Hepatocyte (in vitro differentiated cells): ENCODE measurements around the gene DNMT3B. TPM values are rescaled to one million over a fixed set of nuclear protein-coding genes. Genes with fewer than 3 reads are reported as not detected.
A peak's percentile ranks its signal among the peaks of the same experiment; 100 is the strongest.

Experiments used
- DNase-seq: peaks from one replicate; pipeline ENCODE4 v3.0.0-alpha.2; 2016; ENCODE audit warnings: low spot score
- H2AFZ ChIP-seq: fragments of 200-600 bp; sonication (generic); 2 replicates; pipeline ENCODE4 v1.6.0; 2016; ENCODE audit warnings: antibody characterized with exemption, mild to moderate bottlenecking
- H3K27ac ChIP-seq: fragments of 200-600 bp; sonication (generic); 2 replicates; pipeline ENCODE4 v1.5.1; 2016; ENCODE audit warnings: mild to moderate bottlenecking
- H3K27me3 ChIP-seq: fragments of 200-600 bp; sonication (generic); 2 replicates; pipeline ENCODE4 v1.6.1; 2016
- H3K36me3 ChIP-seq: fragments of 200-600 bp; sonication (generic); replicated peaks from 2 replicates; pipeline ENCODE4 v1.5.1; 2016; ENCODE audit warnings: low read depth; ENCODE audit not compliant: insufficient read depth
- H3K4me1 ChIP-seq: fragments of 200-600 bp; sonication (generic); 2 replicates; pipeline ENCODE4 v1.5.1; 2016; ENCODE audit warnings: mild to moderate bottlenecking, moderate library complexity; ENCODE audit not compliant: insufficient read depth
- H3K4me2 ChIP-seq: fragments of 200-600 bp; sonication (generic); 2 replicates; pipeline ENCODE4 v1.6.0; 2016
- H3K4me3 ChIP-seq: fragments of 200-600 bp; sonication (generic); 2 replicates; pipeline ENCODE4 v1.5.1; 2016; ENCODE audit warnings: mild to moderate bottlenecking
- H3K79me2 ChIP-seq: fragments of 200-600 bp; sonication (generic); 2 replicates; pipeline ENCODE4 v1.6.0; 2017; ENCODE audit warnings: mild to moderate bottlenecking
- H3K9me2 ChIP-seq: fragments of 200-600 bp; sonication (generic); replicated peaks from 2 replicates; pipeline ENCODE4 v1.6.0; 2017; ENCODE audit warnings: mild to moderate bottlenecking; ENCODE audit not compliant: insufficient read depth
- H3K9me3 ChIP-seq: fragments of 200-600 bp; sonication (generic); 2 replicates; pipeline ENCODE4 v1.5.1; 2016; ENCODE audit warnings: low read depth, mild to moderate bottlenecking
- H4K20me1 ChIP-seq: fragments of 200-600 bp; sonication (generic); 2 replicates; pipeline ENCODE4 v1.6.0; 2016; ENCODE audit warnings: mild to moderate bottlenecking; ENCODE audit not compliant: insufficient read depth, poor library complexity, severe bottlenecking
- EZH2 ChIP-seq: fragments of 200-600 bp; sonication (generic); IDR thresholded peaks from 2 replicates; pipeline ENCODE4 v1.6.1; 2016; ENCODE audit warnings: antibody characterized with exemption, mild to moderate bottlenecking, borderline replicate concordance
- EZH2phosphoT487 ChIP-seq: fragments of 200-600 bp; sonication (generic); IDR thresholded peaks from one replicate; pipeline ENCODE4 v1.6.1; 2018; ENCODE audit warnings: antibody characterized with exemption, mild to moderate bottlenecking, low read depth, moderate library complexity; ENCODE audit not compliant: unreplicated experiment, severe bottlenecking
- WGBS: methylation state at CpG from one replicate; pipeline ENCODE4 v1.1.6; 2016; ENCODE audit warnings: low lambda C conversion rate; ENCODE audit errors: missing lambda C conversion rate; 5-methylcytosine and 5-hydroxymethylcytosine counted together
- polyA plus RNA-seq: library from polyadenylated mRNA; unstranded; fragments of >200 nt; fragmentation: Nextera tagmentation; extraction: Ambion mirVana; gene quantifications from 2 replicates; pipeline ENCODE4 v1.2.1, GENCODE V29; 2016
- total RNA-seq: library from RNA; depleted of rRNA; stranded (reverse); fragments of >200 nt; gene quantifications from 2 replicates; pipeline ENCODE4 v1.2.3, GENCODE V29; 2014
- TF ChIP-seq, protein P1 (sequence below): fragments of 200-600 bp; sonication (generic); IDR thresholded peaks from 2 replicates; pipeline ENCODE4 v1.5.1; 2016; ENCODE audit warnings: antibody characterized with exemption, mild to moderate bottlenecking; ENCODE audit not compliant: poor library complexity

The DNMT3B gene
- total and polyA plus RNA-seq, 2 experiments from 2014 or later = 4.3 to 5.2 TPM

DNA sequence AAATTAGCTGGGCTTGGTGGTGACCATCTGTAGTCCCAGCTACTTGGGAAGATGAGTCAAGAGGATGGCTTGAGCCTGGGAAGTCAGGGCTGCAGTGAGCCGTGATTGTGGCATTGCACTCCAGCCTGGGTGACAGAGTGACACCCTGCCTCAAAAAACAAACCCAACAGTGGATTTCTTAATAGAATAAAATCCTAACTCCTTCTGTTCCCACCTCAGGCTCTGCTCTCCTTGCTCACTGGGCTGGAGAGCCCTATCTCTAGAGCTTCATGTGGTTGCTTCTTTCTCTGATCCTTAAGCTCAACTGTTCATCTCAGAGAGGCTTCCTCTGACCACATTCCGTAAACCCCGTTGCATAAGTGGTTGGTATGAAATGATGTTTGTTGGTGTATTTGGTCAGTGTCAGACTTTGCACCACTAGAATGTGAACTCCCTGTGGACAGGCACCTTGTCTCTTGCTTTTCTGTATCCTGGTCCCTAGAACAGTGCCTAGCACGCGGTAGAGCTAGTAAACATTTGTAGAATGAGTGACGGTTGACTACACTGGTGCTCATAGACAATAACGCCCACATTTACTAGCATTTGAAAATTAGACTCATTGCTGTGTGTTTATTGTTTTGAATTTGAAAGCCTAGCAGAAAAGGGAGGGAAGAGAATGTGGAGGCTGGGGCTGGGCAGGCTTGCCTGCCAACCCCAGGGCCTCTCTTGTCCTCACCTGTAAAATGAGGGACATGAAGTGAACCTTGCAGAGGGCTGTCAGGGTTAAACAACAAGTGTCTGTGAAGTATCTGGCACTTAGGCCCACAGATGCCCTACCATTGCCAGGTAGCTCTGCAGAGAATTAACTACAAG is 61.8 kb downstream of the DNMT3B start:
- Histone ChIP-seq H3K4me2 (peak overlapping the region; percentile 0), H4K20me1 (peaks cover 66% of the 10 kb centered on the region), H3K79me2 (peaks cover 89% of the 10 kb centered on the region), H3K4me1 (peaks cover 14% of the 10 kb centered on the region), H2AFZ (no peak overlapping the region), H3K36me3 (peaks cover 7% of the 10 kb centered on the region), H3K27me3 (no peaks in the 10 kb centered on the region), H3K9me2 (no peaks in the 10 kb centered on the region), H3K27ac (peak overlapping the region; percentile 70), H3K4me3 (no peak overlapping the region), H3K9me3 (no peaks in the 10 kb centered on the region)
- WGBS = 90% methylated on average over 7 of the region's 7 CpGs
- TF ChIP-seq, protein P1, sequence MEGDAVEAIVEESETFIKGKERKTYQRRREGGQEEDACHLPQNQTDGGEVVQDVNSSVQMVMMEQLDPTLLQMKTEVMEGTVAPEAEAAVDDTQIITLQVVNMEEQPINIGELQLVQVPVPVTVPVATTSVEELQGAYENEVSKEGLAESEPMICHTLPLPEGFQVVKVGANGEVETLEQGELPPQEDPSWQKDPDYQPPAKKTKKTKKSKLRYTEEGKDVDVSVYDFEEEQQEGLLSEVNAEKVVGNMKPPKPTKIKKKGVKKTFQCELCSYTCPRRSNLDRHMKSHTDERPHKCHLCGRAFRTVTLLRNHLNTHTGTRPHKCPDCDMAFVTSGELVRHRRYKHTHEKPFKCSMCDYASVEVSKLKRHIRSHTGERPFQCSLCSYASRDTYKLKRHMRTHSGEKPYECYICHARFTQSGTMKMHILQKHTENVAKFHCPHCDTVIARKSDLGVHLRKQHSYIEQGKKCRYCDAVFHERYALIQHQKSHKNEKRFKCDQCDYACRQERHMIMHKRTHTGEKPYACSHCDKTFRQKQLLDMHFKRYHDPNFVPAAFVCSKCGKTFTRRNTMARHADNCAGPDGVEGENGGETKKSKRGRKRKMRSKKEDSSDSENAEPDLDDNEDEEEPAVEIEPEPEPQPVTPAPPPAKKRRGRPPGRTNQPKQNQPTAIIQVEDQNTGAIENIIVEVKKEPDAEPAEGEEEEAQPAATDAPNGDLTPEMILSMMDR = no peak
- TF ChIP-seq EZH2 (no peak), EZH2phosphoT487 (no peak)
- no peak for DNase-seq

DNA sequence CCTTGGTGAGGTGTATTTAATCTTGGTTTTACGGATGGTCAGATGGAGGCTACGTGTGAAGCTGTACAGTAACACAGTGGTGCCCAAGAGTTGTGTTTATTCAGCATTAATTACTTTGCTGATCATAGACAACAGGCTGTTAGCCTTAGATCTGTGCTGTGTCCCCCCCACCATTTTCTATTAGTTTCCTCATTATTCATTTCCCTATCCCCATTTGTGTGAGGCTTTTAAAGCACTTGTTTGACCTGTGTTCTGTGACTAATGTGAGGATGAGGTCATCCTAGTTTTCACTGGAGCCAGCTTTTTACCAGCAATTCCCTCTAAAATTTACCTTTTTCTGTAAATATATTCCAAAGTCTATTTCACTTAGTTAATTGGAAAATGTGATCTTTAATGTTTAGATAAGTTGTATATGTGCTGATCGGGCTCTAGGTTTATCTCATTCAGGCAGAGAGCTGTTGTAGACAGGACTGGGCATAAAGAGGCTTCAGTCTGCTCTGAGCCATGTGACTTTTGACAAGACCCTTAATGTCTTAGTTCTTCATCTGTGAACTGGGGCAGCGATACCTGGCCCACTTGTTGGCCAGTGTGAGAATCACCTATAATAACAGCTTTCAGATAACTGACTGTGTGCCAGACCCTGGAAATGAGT is 66.0 kb downstream of the DNMT3B start:
- Histone ChIP-seq H3K9me2 (no peaks in the 10 kb centered on the region), H3K36me3 (peaks cover 7% of the 10 kb centered on the region), H3K79me2 (peaks cover 96% of the 10 kb centered on the region), H3K4me1 (peaks cover 10% of the 10 kb centered on the region), H2AFZ (no peak overlapping the region), H4K20me1 (peaks cover 56% of the 10 kb centered on the region), H3K27ac (peak overlapping the region; percentile 36), H3K27me3 (no peaks in the 10 kb centered on the region), H3K9me3 (no peaks in the 10 kb centered on the region), H3K4me2 (no peak overlapping the region), H3K4me3 (no peak overlapping the region)
- WGBS = 87% methylated on average over 4 of the region's 4 CpGs
- DNase-seq = no peak
- TF ChIP-seq, protein P1 = no peak
- no peak for TF ChIP-seq EZH2phosphoT487
- no peak for TF ChIP-seq EZH2

DNA sequence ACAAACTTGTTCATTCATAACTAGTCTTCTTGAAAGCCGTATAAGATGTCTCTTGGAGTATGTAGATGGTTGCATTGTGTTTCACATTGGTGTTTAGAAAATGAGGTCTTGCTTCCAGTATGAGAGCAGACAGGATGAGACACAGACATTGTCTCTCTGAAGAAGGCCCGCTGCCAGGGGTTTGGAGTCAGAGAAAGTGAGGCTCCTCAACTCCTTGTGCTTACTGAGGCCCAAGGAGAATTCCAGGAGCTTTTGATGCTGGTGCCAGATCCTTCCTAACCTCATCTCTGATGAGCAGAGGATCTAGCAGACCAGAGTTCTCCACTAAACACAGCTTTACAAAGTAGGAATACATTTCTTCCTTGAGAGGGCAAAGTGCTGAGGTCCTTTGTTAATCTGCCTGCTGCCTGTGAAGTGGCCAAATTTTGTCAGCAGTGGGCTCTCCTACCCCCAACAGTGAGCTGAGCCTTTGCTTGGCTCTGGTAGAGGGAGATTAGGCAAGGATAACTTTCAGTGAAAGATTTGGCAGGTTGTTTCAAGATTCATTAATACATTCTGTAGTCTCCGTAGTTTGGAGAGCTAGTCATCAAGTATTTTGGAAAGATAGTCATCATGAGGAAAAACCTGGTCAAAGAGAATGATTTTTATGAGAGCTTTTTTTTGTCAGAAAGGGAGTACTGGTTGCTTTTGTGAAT is 67.3 kb downstream of the DNMT3B start:
- peaks cover 10% of the 10 kb centered on the region for H3K4me1 ChIP-seq
- no peaks in the 10 kb centered on the region for H3K9me2 ChIP-seq
- H4K20me1 ChIP-seq = peaks cover 47% of the 10 kb centered on the region
- H2AFZ ChIP-seq = no peak overlapping the region
- no peak for DNase-seq
- no peak overlapping the region for H3K4me3 ChIP-seq
- H3K79me2 ChIP-seq = peaks cover 96% of the 10 kb centered on the region
- WGBS = 90% methylated on average over 3 of the region's 3 CpGs
- TF ChIP-seq, protein P1 = no peak
- no peak for TF ChIP-seq EZH2phosphoT487
- TF ChIP-seq EZH2 = no peak
- no peaks in the 10 kb centered on the region for H3K27me3 ChIP-seq
- H3K36me3 ChIP-seq = peaks cover 7% of the 10 kb centered on the region
- H3K27ac ChIP-seq = peak overlapping the region; percentile 14
- H3K4me2 ChIP-seq = no peak overlapping the region
- H3K9me3 ChIP-seq = no peaks in the 10 kb centered on the region
